HT-29 (cell line): ENCODE results near the gene NFATC1. TPM values are rescaled to one million over a fixed set of nuclear protein-coding genes. Genes with fewer than 3 reads are reported as not detected.
"Not testable (repeated sequence)": the region's sequence is repeated elsewhere in the genome, so short reads cannot be mapped to it uniquely, and the experiment has no call there.

ENCODE experiments used
- DNase-seq: peaks from one replicate; pipeline ENCODE4 v3.0.0-alpha.2; 2015; ENCODE audit warnings: low spot score
- total RNA-seq: library from RNA; depleted of rRNA; stranded (reverse); fragments of >200 nt; shearing (Covaris generic); gene quantifications from 2 replicates; pipeline ENCODE4 v1.2.3, GENCODE V29; 2014

The NFATC1 gene
- total RNA-seq, 1 experiment from 2014 or later: not detected

DNA sequence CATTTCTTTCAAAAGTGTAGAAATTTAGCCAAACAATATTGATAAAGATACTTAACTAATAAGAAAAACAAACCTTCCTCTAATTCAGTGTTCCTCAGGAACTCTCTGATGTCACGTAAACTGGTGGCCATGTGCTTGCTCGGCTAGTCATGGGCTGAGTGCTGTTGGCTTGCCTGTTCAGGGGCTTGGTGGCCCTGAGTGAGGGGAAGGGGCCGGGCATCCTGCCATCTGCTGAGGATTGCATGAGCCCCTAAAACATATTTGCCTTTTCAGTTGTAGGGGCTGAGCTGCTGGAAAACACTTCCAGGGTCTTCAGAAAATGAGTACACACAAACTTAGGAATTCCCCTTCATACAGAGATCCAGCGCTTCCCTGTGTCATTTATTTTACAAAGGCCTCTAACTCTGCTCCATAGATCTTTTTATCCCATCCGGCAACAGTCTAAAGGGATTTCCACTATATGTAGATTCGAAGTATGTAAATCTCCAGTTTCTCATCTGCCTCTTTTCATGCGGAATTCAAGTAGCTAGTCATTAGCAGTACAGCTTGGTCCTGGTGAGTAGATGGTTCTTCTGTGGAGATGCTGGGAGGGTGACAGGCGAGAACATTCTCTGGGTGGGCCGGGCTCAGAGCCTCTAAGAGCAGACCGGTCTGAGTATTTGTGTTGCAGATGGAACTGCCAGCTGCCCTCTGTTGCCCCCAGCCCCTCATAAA lies 20.1 kb upstream of the NFATC1 start:
- no peak for DNase-seq

DNA sequence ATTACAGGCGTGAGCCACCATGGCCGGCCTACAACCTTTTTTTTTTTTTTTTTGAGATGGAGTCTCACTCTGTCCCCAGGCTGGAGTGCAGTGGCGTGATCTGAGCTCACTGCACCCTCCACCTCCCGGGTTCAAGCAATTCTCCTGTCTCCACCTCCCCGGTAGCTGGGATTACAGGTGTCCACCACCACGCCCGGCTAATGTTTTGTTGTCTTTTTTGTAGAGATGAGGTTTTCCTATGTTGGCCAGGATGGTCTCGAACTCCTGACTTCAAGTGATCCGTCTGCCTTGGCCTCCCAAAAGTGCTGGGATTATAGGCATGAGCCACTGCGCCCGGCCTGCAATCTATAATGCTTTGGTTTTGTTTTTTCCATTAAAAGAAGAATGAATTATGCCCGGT lies 19.1 kb upstream of the NFATC1 start:
- DNase-seq: not testable (repeated sequence)

GRCh38 chr18:79377187-79377891 lies 18.4 kb upstream of the NFATC1 start:
- DNase-seq: no peak

DNA sequence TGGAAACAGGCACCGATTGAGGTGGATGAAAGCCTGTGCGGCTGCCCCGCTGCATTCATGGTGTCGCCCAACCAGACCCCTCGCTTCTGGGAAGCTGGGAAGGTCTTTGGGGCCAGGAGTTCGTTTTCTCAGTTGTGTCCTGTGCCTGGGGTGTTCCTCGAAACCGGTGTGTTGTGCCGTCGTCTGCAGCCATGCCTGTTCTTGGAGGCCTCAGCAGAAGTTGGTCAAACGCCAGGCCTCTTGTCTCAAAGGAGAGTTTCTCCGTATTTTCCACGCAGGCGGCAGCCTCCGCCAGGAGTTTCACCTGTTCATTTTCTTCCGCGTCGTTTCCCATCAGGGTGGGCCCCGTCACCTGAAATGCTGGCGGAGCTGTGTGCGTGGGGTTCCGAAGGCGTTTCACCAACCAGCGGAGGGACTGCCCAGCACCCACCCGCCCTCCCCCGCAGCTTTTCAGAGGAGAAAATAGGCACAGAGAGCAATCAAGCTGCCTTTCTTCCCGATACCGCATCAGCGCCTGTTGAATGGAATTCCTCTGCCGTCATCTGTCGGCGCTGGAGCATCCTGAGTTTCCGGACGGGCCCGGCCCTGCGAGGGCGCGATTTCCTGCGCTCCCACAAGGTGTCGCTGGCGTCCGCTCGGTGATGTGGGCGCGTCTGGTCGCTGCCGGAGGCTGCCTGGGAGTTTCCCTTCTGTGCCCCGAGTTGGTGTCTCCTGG lies 17.0 kb upstream of the NFATC1 start:
- peak; percentile 55 for DNase-seq

GRCh38 chr18:79379251-79379905 lies 16.4 kb upstream of the NFATC1 start:
- no peak for DNase-seq

DNA sequence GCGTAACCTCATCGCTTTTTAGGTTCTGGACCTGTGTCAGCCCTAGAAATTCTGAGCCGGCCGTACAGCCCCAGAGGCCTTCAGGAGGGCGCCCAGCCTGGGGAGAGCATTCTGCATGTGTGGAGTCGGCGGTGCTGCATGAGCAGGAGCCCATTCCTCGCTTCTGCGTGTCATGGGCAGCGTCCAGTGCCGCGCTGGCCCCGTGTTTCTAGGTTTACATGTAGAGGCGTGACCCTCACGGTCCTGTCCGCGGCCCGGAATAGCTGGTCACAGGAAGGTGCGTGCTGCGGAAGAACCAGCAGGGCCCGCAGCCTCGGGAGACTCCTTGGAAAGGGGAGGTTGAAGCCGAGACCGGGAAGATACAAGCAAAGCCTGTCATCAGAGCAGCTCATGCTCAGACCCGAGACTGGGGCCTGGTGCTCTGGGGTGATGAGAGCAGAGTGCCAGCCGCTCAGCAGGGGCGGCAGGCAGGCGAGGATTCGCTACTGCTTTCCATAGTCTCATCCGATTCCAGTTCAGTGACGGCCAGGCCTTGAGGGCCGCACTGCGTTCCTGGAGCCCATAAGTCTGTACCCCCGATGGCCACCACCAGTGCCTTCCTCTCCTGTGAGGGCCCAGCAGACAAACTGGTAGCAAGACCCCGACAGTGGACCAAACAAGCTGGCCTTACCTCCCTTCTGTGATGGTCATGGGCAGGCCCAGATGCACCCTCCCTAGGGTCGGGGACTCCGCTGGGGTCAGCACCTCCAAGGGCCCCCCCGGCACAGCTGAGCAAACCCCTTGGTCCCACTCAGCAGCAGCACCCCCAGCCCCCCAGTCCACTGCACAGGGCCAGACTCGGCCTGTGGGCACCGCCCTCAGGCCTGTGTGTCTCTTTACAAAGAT lies 15.6 kb upstream of the NFATC1 start:
- no peak for DNase-seq

DNA sequence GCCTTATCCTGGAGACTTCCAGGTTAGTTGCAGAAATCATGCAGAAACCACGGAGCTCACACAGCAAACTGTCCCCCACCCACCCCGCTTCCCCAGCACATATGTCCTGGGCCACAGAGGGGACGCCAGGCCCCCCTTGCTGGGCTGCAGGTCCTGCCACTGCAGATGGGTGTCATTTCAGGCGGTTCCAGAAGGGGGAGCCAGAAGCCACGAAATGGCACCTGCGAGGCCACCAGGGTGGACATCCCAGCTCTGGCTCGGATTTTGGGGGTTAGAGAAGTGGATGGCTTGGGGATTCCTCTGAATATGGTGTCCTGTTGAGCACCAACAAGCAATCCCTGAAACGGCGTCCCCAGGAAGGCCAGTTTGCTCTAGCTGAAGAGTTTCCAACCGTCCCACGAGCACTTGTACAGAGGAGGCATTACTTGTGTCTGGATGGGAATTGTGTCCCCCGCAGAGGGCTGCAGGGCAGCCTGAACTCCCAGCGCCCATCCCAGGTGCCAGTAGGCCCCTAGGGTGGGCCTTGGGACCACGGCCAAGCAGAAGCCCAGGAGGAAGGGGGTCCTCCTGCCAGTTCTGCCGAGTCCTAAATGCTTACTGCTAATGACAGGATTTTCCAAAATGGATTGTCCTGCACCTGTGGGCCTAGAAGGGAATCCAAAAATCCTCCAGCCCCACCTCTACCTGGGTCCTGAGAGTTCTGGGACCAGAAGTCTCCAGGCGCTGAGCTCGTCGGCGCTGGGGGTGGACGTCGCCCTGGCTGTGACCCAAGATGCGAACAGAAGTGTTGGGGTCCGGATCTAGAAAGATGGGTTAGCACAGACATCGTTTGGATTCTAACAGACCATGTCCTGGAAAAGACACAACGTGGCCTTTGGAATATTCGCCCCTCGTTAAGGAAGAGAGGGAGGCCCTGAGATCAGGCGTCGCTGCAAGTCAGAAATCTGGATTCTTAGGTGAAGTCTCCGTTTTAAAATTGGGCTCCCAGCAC lies 14.6 kb upstream of the NFATC1 start:
- peak; percentile 51 for DNase-seq

DNA sequence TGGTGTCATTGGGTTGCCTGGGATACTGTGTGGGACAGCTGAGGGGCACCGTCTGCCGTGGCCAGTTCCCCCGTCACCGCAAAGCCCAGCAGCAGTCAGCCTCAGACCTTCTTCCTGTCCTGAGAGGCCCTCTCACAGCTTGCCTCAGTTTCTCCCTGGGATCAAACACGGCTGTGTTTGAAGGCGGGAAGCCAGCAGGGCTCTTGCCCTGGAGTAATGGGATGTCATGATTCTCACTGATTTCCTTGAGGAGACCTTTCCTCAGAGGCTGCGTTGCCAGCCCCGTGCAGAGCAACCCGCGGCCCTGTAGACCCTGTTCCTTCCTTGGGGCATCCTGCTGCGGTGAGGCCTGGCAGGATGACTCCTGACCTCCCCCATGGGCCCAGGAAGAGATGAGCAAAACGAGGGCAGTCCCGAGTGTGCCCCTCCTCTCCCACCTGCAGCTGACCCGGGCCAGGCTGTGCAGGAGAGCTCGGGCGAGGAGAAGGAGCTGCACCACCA lies 13.9 kb upstream of the NFATC1 start:
- no peak for DNase-seq

GRCh38 chr18:79382681-79383387 lies 12.9 kb upstream of the NFATC1 start:
- no peak for DNase-seq

DNA sequence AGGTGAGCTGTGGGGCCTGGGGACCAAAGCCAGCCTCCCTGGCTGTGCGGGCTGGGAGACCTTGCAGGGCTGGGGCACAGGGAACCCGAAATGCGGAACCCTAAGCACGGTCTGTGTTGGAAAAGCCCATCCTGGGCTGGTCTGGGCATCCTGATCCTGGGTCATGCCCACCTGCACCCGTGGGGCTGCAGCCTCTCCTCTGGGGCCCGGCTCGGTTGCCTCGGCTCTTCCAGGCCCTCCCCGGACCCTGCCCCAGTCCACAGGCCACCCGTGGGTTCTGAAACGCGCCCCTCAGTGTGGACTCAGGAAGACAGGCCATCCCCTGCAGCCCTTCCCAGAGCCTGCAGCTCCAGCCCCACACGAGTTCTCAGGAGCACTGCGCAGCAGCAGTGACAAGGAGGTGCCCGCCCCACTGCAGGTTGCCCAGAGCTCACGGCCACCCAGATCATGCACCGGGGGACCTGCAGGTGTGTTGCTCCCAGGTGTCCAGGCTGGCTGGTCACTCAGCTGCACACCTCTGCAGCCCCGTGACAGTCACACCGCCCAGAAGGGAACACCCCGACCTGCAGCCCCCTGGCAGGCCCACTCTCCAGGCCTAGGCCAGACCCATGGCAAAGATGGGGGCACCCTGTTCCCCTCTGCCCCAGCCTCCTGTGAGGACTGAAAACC lies 12.2 kb upstream of the NFATC1 start:
- no peak for DNase-seq

DNA sequence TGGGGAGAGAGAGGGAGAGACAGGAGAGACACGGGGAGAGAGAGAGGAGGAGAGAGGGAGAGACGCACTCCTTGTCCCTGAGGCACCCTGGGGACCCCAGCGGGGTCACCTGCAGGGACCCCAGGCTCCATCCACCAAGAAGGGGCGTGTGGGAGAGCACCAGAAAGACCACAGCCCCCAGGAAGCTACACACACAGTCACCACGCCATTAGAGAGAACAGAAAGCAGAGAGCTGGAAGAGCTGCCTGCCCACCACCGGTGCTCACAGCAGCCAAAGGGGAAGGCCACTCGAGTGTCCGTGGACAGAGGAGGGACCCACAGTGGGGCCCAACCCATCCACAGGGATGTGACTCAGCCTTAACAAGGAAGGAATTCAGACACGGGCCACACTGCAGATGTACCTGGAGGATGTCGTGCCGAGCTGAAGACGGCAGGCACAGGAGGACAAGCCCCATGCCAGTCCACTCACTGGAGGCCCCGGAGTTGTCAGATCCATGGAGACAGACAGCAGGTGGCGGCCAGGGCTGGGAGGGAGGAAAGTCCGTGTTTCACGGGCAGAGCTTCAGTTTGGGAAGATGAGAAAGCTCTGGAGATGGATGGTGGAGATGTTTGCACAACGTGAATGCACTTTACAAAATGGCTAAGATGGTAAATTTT lies 11.5 kb upstream of the NFATC1 start:
- DNase-seq: no peak

GRCh38 chr18:79384834-79385233 lies 10.9 kb upstream of the NFATC1 start:
- DNase-seq: no peak

DNA sequence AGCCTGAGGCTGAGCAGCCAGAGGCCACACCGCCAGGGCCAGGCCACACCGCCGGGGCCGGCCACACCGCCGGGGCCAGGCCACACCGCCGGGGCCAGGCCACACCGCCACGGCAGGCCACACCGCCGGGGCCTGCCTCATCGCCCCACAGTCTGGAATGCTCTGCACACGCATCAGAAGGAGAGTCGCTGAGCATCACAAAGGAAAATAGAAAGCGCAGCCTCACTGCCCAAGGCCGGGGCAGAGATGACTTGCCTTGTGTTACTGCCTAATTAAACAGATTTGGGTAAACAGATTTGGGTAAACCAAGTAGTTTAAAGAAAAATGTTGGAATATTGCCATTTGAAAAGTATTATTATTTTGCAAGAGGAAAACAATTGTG lies 10.4 kb upstream of the NFATC1 start:
- no peak for DNase-seq

GRCh38 chr18:79385708-79386341 lies 9.9 kb upstream of the NFATC1 start:
- no peak for DNase-seq

GRCh38 chr18:79386547-79386946 lies 9.2 kb upstream of the NFATC1 start:
- no peak for DNase-seq

DNA sequence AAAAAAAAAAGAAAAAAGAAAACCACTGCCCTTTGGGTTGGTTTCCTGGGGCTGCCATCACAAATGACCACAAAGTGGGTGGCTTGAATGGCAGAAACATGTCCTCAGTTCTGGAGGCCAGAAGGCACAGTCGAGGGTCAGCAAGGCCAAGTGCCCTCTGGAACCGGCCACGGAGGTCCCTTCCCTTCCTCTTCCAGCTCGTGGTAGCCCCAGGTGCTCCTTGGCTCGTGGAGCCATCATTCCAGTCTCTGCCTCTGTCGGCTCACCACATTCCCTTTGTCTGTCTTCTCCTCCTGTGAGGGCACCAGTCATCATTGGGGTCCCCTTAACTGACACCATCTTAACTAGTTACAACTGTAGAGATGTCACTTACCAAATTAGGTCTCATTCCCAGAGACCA lies 8.5 kb upstream of the NFATC1 start:
- no peak for DNase-seq

GRCh38 chr18:79387615-79388014 lies 8.1 kb upstream of the NFATC1 start:
- DNase-seq: no peak
